Activated naive CD4-positive, alpha-beta T cell treated with anti-CD3 and anti-CD28 coated beads, Interleukin-2, amount 50 U/mL, for 72 hours (primary cell): ENCODE data around the gene RUSC1. TPM values are rescaled to one million over a fixed set of nuclear protein-coding genes. Genes with fewer than 3 reads are reported as not detected.
"Not testable (repeated sequence)": the region's sequence is repeated elsewhere in the genome, so short reads cannot be mapped to it uniquely, and the experiment has no call there.

Experiments
- ATAC-seq, 2 donors: fragments of 150-1000 bp; cut with Tn5 transposase; 2 replicates each; pipeline ENCODE4 v1.10.0; 2021; ENCODE audit warnings: mild to moderate bottlenecking in 2 of 2, moderate library complexity in 2 of 2
- DNase-seq, 2 donors: peaks; one replicate each; pipeline ENCODE4 v3.0.0; 2021 to 2022; ENCODE audit warnings: low spot score in 2 of 2
- H3K27ac Mint-ChIP-seq, 2 donors: one replicate each; pipeline ENCODE4 v1.8.0; 2022; ENCODE audit warnings: mild to moderate bottlenecking in 2 of 2, mixed read lengths in 2 of 2
- H3K36me3 Mint-ChIP-seq, 2 donors: one replicate each; pipeline ENCODE4 v1.8.0; 2022; ENCODE audit warnings: mixed read lengths in 2 of 2
- H3K9me3 Mint-ChIP-seq, 2 donors: one replicate each; pipeline ENCODE4 v1.8.0; 2022; ENCODE audit warnings: mixed read lengths in 2 of 2
- total RNA-seq, 2 donors: library from RNA; stranded (reverse); gene quantifications; one replicate each; pipeline ENCODE4 v1.2.3, GENCODE V29; 2022

RUSC1 gene
- 10 to 100 TPM; 23.1 to 28.7 TPM for total RNA-seq

GRCh38 chr1:155320661-155321617 is at the start of gene RUSC1:
RUSC1 (plus strand) TSS chr1:155320894; CDS start chr1:155321774, 880 bp downstream.
- peak; percentile 65 to 84 for DNase-seq
- no peaks in the 10 kb centered on the region for H3K9me3 Mint-ChIP-seq
- peaks cover 0 to 4% of the 10 kb centered on the region in 2 donors for H3K36me3 Mint-ChIP-seq
- H3K27ac Mint-ChIP-seq: peak within 1 kb of the TSS; percentile 26 to 74
- ATAC-seq: peak in 1 of 2 donors; percentile 44

- ATAC-seq: peak; percentile 56 to 58
- peaks cover 28 to 46% of the 10 kb centered on the region in 2 donors for H3K36me3 Mint-ChIP-seq
- DNase-seq: peak; percentile 75 to 80
- peak overlapping the region; percentile 95 to 98 for H3K27ac Mint-ChIP-seq
- H3K9me3 Mint-ChIP-seq: peaks cover 0 to 6% of the 10 kb centered on the region in 2 donors
Observed at GRCh38 chr1:155272466-155273342, 48.0 kb upstream of the RUSC1 start.

- ATAC-seq (peak; percentile 88 to 89), DNase-seq (peak; percentile 94 to 96)
- Mint-ChIP-seq H3K36me3 (peaks cover 24 to 40% of the 10 kb centered on the region in 2 donors), H3K27ac (peak within 1 kb of the TSS; percentile 95 to 98), H3K9me3 (peaks cover 0 to 6% of the 10 kb centered on the region in 2 donors)
Observed at GRCh38 chr1:155273343-155274245, 47.1 kb upstream of the RUSC1 start, which contains the start of gene CLK2. CLK2 (minus strand) TSS chr1:155273504; CDS start chr1:155270977, 2,527 bp downstream.

GRCh38 chr1:155277070-155277901 is 43.4 kb upstream of the RUSC1 start, which contains the start of gene HCN3:
HCN3 (plus strand) TSS chr1:155277463; CDS start chr1:155277591, 128 bp downstream.
- peak; percentile 95 to 96 for DNase-seq
- H3K27ac Mint-ChIP-seq: no peak within 1 kb of the TSS
- H3K9me3 Mint-ChIP-seq: peaks cover 0 to 6% of the 10 kb centered on the region in 2 donors
- peak; percentile 72 to 73 for ATAC-seq
- H3K36me3 Mint-ChIP-seq: peaks cover 8 to 12% of the 10 kb centered on the region in 2 donors

- DNase-seq (peak in 1 of 2 donors; percentile 79), ATAC-seq (peak; percentile 15 to 46)
- Mint-ChIP-seq H3K27ac (no peak overlapping the region), H3K36me3 (peaks cover 0 to 3% of the 10 kb centered on the region in 2 donors), H3K9me3 (peaks cover 0 to 6% of the 10 kb centered on the region in 2 donors)
Observed at GRCh38 chr1:155277902-155278688, 42.6 kb upstream of the RUSC1 start.

- DNase-seq (no peak), ATAC-seq (no peak)
- peaks cover 0 to 6% of the 10 kb centered on the region in 2 donors for H3K9me3 Mint-ChIP-seq
- no peak overlapping the region for H3K27ac Mint-ChIP-seq
- H3K36me3 Mint-ChIP-seq: no peaks in the 10 kb centered on the region
Observed at GRCh38 chr1:155278689-155279160, 42.0 kb upstream of the RUSC1 start.

GRCh38 chr1:155279268-155279667 is 41.4 kb upstream of the RUSC1 start:
- Mint-ChIP-seq H3K27ac (no peak overlapping the region), H3K36me3 (no peaks in the 10 kb centered on the region), H3K9me3 (peaks cover 0 to 6% of the 10 kb centered on the region in 2 donors)
- DNase-seq (no peak), ATAC-seq (no peak)

- no peak overlapping the region for H3K27ac Mint-ChIP-seq
- ATAC-seq: no peak
- no peak for DNase-seq
- no peaks in the 10 kb centered on the region for H3K9me3 Mint-ChIP-seq
- no peaks in the 10 kb centered on the region for H3K36me3 Mint-ChIP-seq
Observed at GRCh38 chr1:155282488-155283091, 38.1 kb upstream of the RUSC1 start.

- no peaks in the 10 kb centered on the region for H3K36me3 Mint-ChIP-seq
- no peaks in the 10 kb centered on the region for H3K9me3 Mint-ChIP-seq
- ATAC-seq: no peak
- no peak overlapping the region for H3K27ac Mint-ChIP-seq
- no peak for DNase-seq
Observed at GRCh38 chr1:155284476-155284875, 36.2 kb upstream of the RUSC1 start.

- no peak for ATAC-seq
- DNase-seq: no peak
- Mint-ChIP-seq H3K36me3 (no peaks in the 10 kb centered on the region), H3K27ac (no peak overlapping the region), H3K9me3 (no peaks in the 10 kb centered on the region)
Observed at GRCh38 chr1:155285063-155285462, 35.6 kb upstream of the RUSC1 start.

- no peak overlapping the region for H3K27ac Mint-ChIP-seq
- no peak for ATAC-seq
- H3K36me3 Mint-ChIP-seq: no peaks in the 10 kb centered on the region
- H3K9me3 Mint-ChIP-seq: no peaks in the 10 kb centered on the region
- no peak for DNase-seq
Observed at GRCh38 chr1:155285631-155286044, 35.1 kb upstream of the RUSC1 start.

- H3K9me3 Mint-ChIP-seq: no peaks in the 10 kb centered on the region
- no peaks in the 10 kb centered on the region for H3K36me3 Mint-ChIP-seq
- H3K27ac Mint-ChIP-seq: no peak overlapping the region
- ATAC-seq: no peak
- no peak for DNase-seq
Observed at GRCh38 chr1:155286544-155286943, 34.1 kb upstream of the RUSC1 start.

GRCh38 chr1:155287987-155288543 is 32.6 kb upstream of the RUSC1 start:
- Mint-ChIP-seq H3K27ac (no peak overlapping the region), H3K36me3 (no peaks in the 10 kb centered on the region)

GRCh38 chr1:155291006-155291405 is 29.7 kb upstream of the RUSC1 start:
- ATAC-seq, DNase-seq, H3K36me3 Mint-ChIP-seq, H3K27ac Mint-ChIP-seq, H3K9me3 Mint-ChIP-seq: not testable (repeated sequence)

More at GRCh38 chr1:155287987-155288543, 32.6 kb upstream of the RUSC1 start:
- DNase-seq: no peak
- no peak for ATAC-seq
- no peaks in the 10 kb centered on the region for H3K9me3 Mint-ChIP-seq
